Iris pigment epithelial cell (primary cell): ENCODE data around the gene PARD3.

Experiments used
- DNase-seq: peaks from one replicate; pipeline ENCODE4 v3.0.0-alpha.2; 2011; ENCODE audit warnings: low read depth

PARD3 gene

DNA sequence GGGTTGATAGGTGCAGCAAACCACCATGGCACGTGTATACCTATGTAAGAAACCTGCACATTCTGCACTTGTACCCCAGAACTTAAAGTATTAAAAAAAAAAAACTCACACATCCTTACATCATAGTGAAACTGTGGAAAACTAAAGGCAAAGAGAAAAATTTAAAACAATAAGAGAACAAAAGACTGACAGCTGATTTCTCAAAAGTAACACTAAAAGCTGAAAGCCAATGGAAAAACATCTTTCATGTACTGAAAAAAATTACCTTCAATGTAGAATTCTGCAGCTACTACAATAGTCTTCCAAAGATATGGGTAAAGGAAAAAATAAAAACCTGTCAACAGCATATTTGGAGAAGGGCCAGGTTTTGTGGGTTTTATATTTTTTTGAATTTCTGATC, 751.5 kb downstream of the PARD3 start:
- no peak for DNase-seq

DNA sequence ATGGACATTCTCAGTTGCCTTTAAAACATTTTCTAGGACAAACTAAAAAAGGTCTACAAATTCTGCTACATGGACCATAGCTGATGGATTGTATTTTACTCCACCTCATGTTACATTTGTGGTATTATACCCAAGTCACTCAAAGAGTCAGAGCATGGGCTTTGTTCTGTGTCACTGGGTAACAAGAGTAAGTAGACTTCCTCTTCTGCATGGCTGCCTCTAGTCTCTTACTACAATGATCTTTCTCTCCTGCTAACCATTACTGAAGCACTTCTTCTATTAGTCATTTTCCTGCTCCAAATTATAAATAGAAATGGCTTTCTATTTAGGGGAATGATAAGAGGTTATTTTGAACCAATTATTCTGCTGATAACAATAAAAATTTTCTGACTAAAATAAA, 753.3 kb downstream of the PARD3 start:
- DNase-seq = peak; percentile 18
